GM12878 (cell line): ENCODE results near the gene NCAPH2. TPM values are rescaled to one million over a fixed set of nuclear protein-coding genes. Genes with fewer than 3 reads are reported as not detected.

ENCODE experiments used
- ATAC-seq: fragments of 200-7000 bp; cut with Tn5 transposase; 3 replicates; pipeline ENCODE4 v1.9.1; 2020; ENCODE audit warnings: mild to moderate bottlenecking, moderate library complexity
- BruUV-seq: library from RNA; stranded (reverse); fragments of 400-500 nt; replicated peaks from 2 replicates; lab custom pipeline; 2021; lab: Mats Ljungman, UMichigan
- CTCF ChIA-PET: fragments of 300-600 bp; sonication (Branson Sonifier 250); formaldehyde crosslinking; extraction: SDS; loops from one replicate; lab custom pipeline; 2021; ENCODE audit warnings: inconsistent platforms; lab: Yijun Ruan, JAX
- POLR2A ChIA-PET: fragments of 350-600 bp; formaldehyde crosslinking; extraction: SDS; loops from one replicate; lab custom pipeline; 2021; ENCODE audit warnings: inconsistent platforms; lab: Charles Lee
- RAD21 ChIA-PET: fragments of 300-600 bp; sonication (Branson Sonifier 250); formaldehyde crosslinking; loops from one replicate; lab custom pipeline; 2023; ENCODE audit warnings: antibody characterized with exemption; ENCODE audit not compliant: unreplicated experiment; lab: Charles Lee
- SMC1A ChIA-PET: fragments of 300-600 bp; sonication (Branson Sonifier 250); formaldehyde crosslinking; loops from one replicate; lab custom pipeline; 2023; ENCODE audit not compliant: unreplicated experiment, uncharacterized antibody; lab: Charles Lee
- DNase-seq: peaks from one replicate; pipeline ENCODE4 v3.0.0-alpha.2; 2011; ENCODE audit warnings: low read depth, low spot score
- FAIRE-seq: peaks from 3 replicates; lab custom pipeline; 2011; peaks lifted over from hg19 to GRCh38; lab: Jason Lieb, UNC
- H2AFZ ChIP-seq: 2 replicates; pipeline ENCODE4 v1.6.0; 2011; ENCODE audit warnings: low read depth, low read length, control low read depth; ENCODE audit not compliant: control insufficient read depth
- H3K27ac ChIP-seq: 2 replicates; pipeline ENCODE4 v1.5.1; 2011; ENCODE audit warnings: control low read depth; ENCODE audit not compliant: control insufficient read depth, insufficient read depth
- H3K27me3 ChIP-seq, 2 experiments: replicated peaks in 1 of 2; 2 replicates each; pipeline versions ENCODE4 v1.6.0 to v1.6.1; 2011; ENCODE audit warnings: low read length in 1 of 2; ENCODE audit not compliant: control insufficient read depth in 2 of 2, insufficient read depth in 2 of 2
- H3K36me3 ChIP-seq, 2 experiments: 2 replicates each; pipeline ENCODE4 v1.5.1; 2011; ENCODE audit warnings: low read length in 1 of 2; ENCODE audit not compliant: control insufficient read depth in 2 of 2, insufficient read depth in 2 of 2
- H3K4me1 ChIP-seq: 2 replicates; pipeline ENCODE4 v1.6.1; 2011; ENCODE audit warnings: mild to moderate bottlenecking, low read length, moderate library complexity, mixed read lengths; ENCODE audit not compliant: control insufficient read depth, insufficient read depth
- H3K4me2 ChIP-seq: 2 replicates; pipeline ENCODE4 v1.6.0; 2011; ENCODE audit warnings: control low read depth; ENCODE audit not compliant: control insufficient read depth, insufficient read depth
- H3K4me3 ChIP-seq: fragments of 200-600 bp; sonication (generic); 2 replicates; pipeline ENCODE4 v1.5.1; 2016
- H3K79me2 ChIP-seq: 2 replicates; pipeline ENCODE4 v1.6.0; 2011; ENCODE audit warnings: low read length; ENCODE audit not compliant: control insufficient read depth, insufficient read depth
- H3K9ac ChIP-seq: 2 replicates; pipeline ENCODE4 v1.8.0; 2011; ENCODE audit warnings: low read length, control low read depth, mixed read lengths; ENCODE audit not compliant: control insufficient read depth, insufficient read depth
- H3K9me3 ChIP-seq: replicated peaks from 3 replicates; pipeline ENCODE4 v1.5.1; 2011; ENCODE audit warnings: mild to moderate bottlenecking, low read length; ENCODE audit not compliant: control insufficient read depth, insufficient read depth
- H4K20me1 ChIP-seq: 2 replicates; pipeline ENCODE4 v1.6.0; 2011; ENCODE audit not compliant: control insufficient read depth, insufficient read depth
- GABPA ChIP-seq: IDR thresholded peaks from 2 replicates; pipeline ENCODE4 v1.6.1; 2014; ENCODE audit warnings: antibody characterized with exemption, low read depth, mild to moderate bottlenecking, inconsistent platforms
- HSF1 ChIP-seq: fragments of 150-350 bp; IDR thresholded peaks from 2 replicates; pipeline ENCODE4 v1.6.1; 2014; ENCODE audit warnings: mild to moderate bottlenecking, low read depth, low read length
- IRF3 ChIP-seq: fragments of 450-650 bp; IDR thresholded peaks from 2 replicates; pipeline ENCODE4 v1.6.1; 2014; ENCODE audit warnings: mild to moderate bottlenecking
- MYC ChIP-seq: IDR thresholded peaks from 2 replicates; pipeline ENCODE4 v1.6.1; 2011; ENCODE audit warnings: mild to moderate bottlenecking, low read length, moderate library complexity, inconsistent platforms; ENCODE audit not compliant: insufficient read depth, insufficient replicate concordance, insufficient read length, severe bottlenecking
- NR2F1 ChIP-seq: fragments of 450-650 bp; conservative IDR thresholded peaks from 2 replicates; pipeline ENCODE4 v1.6.1; 2017; ENCODE audit warnings: mild to moderate bottlenecking
- POLR2AphosphoS2 ChIP-seq: IDR thresholded peaks from 2 replicates; pipeline ENCODE4 v1.6.1; 2011; ENCODE audit warnings: low read depth, mild to moderate bottlenecking, low read length, improper control_type of control experiment, moderate library complexity
- POLR2AphosphoS5 ChIP-seq: IDR thresholded peaks from 2 replicates; pipeline ENCODE4 v1.6.1; 2011; ENCODE audit warnings: mild to moderate bottlenecking, low read length, inconsistent platforms
- POU2F2 ChIP-seq: IDR thresholded peaks from 3 replicates; pipeline ENCODE4 v1.6.1; 2011; ENCODE audit warnings: low read depth, mild to moderate bottlenecking, low read length, borderline replicate concordance
- RB1 ChIP-seq: fragments of 450-650 bp; formaldehyde crosslinking; IDR thresholded peaks from 2 replicates; pipeline ENCODE4 v1.6.1; 2017; ENCODE audit warnings: mild to moderate bottlenecking, borderline replicate concordance
- RELA ChIP-seq: fragments of 450-650 bp; IDR thresholded peaks from 2 replicates; pipeline ENCODE4 v1.8.0; 2014; ENCODE audit warnings: borderline replicate concordance; ENCODE audit not compliant: partially characterized antibody
- SIX5 ChIP-seq: IDR thresholded peaks from 2 replicates; pipeline ENCODE4 v1.6.1; 2011; ENCODE audit warnings: mild to moderate bottlenecking, low read depth, low read length, moderate library complexity; ENCODE audit not compliant: severe bottlenecking
- TCF12 ChIP-seq: IDR thresholded peaks from 2 replicates; pipeline ENCODE4 v1.6.1; 2011; ENCODE audit warnings: low read depth, mild to moderate bottlenecking, low read length
- ZBTB4 ChIP-seq: fragments of 450-650 bp; formaldehyde crosslinking; IDR thresholded peaks from 2 replicates; pipeline ENCODE4 v1.4.0; 2022; ENCODE audit warnings: mild to moderate bottlenecking, moderate library complexity
- WGBS: methylation state at CpG from one replicate; pipeline ENCODE4 v1.1.6; 2016; ENCODE audit warnings: low lambda C conversion rate; ENCODE audit not compliant: insufficient replicate concordance, insufficient coverage; ENCODE audit errors: missing lambda C conversion rate; 5-methylcytosine and 5-hydroxymethylcytosine counted together
- in situ Hi-C: fragments of 300-500 bp; cut with MboI; formaldehyde crosslinking; loops from 9 replicates; pipeline ENCODE4 v1.14.3; 2018; ENCODE audit warnings: mixed read lengths
- intact Hi-C: fragments of 100-400 bp; cut with micrococcal nuclease; formaldehyde crosslinking; loops from one replicate; pipeline ENCODE4 v1.14.2; 2022; ENCODE audit not compliant: unreplicated experiment
- polyA plus RNA-seq, 11 experiments: library from polyadenylated mRNA; depleted of rRNA in 4 of 11; unstranded in 6 of 11; stranded (reverse) in 5 of 11; fragments of >200 nt; fragmentation: Nextera tagmentation in 4 of 11; fragmentation: Illumina TruSeq in 1 of 11; extraction: Ambion mirVana in 4 of 11; extraction: Trizol in 1 of 11; gene quantifications; 1 replicate in 1 of 11; 2 replicates in 10 of 11; pipeline versions ENCODE4 v1.2.1 to v1.2.3, GENCODE V29; 2011 to 2016; ENCODE audit warnings: inconsistent platforms in 2 of 11, missing spikeins in 2 of 11, low read depth in 1 of 11
- total RNA-seq, 4 experiments: library from RNA; depleted of rRNA in 3 of 4; stranded (reverse); fragments of >200 nt in 3 of 4; fragmentation: Illumina TruSeq in 1 of 4; extraction: Trizol in 1 of 4; gene quantifications; 2 replicates each; pipeline versions ENCODE4 v1.2.1 to v1.2.3, GENCODE V29; 2013 to 2021
- TF ChIP-seq, protein P1 (sequence below): IDR thresholded peaks from 2 replicates; pipeline ENCODE4 v1.6.1; 2011; ENCODE audit warnings: borderline replicate concordance, low read depth, mild to moderate bottlenecking, moderate library complexity, low read length; ENCODE audit not compliant: insufficient read depth, poor library complexity, severe bottlenecking

The NCAPH2 gene
- total and polyA plus RNA-seq, 10 of the 15 experiments (the other 5 are each of a cell fraction or from before 2014, with no cell fraction given) = 5.0 to 110 (median 59.9) TPM

GRCh38 chr22:50528682-50529415 is 20.8 kb downstream of the NCAPH2 start:
- Histone ChIP-seq H3K36me3 (peaks cover 0 to 3% of the 10 kb centered on the region in 2 experiments; a peak in 3 of 4 replicates), H3K4me3 (peak overlapping the region; percentile 78), H4K20me1 (no peaks in the 10 kb centered on the region), H3K9me3 (no peaks in the 10 kb centered on the region), H3K9ac (peak overlapping the region; percentile 100; the same call in 1 of the 2 replicates), H3K27me3 (no peaks in the 10 kb centered on the region), H3K4me2 (peak overlapping the region; percentile 71), H3K79me2 (peaks cover 76% of the 10 kb centered on the region), H2AFZ (no peak overlapping the region), H3K4me1 (peaks cover 28% of the 10 kb centered on the region), H3K27ac (peak overlapping the region; percentile 100)
- intact Hi-C loops (loop anchor here (5.0 kb wide), 2 partner anchors 33 to 53 kb away; partner anchors contain the start of genes CHKB and SYCE3), in situ Hi-C loops (loop anchor here (5.0 kb wide), 1 partner anchor 93 kb away; no protein-coding TSS in a partner anchor)
- RAD21 ChIA-PET = interaction anchor here (0.7 to 6.3 kb wide), 3 partner anchors 11 to 42 kb away, joined by 3 to 106 read pairs (median 14); partner anchors contain the start of genes LMF2 and NCAPH2
- WGBS = 50% methylated on average over 15 of the region's 15 CpGs
- CTCF ChIA-PET = interaction anchor here (0.9 to 2.4 kb wide), 4 partner anchors 12 to 92 kb away, joined by 3 to 12 read pairs (median 4); no protein-coding TSS in a partner anchor
- DNase-seq = no peak
- no TSS peak for BruUV-seq
- ATAC-seq = no peak
- SMC1A ChIA-PET = interaction anchor here (1.1 to 5.8 kb wide), 4 partner anchors 11 to 92 kb away, joined by 5 to 58 read pairs (median 8); partner anchors contain the start of gene SYCE3
- FAIRE-seq = no peak
- POLR2A ChIA-PET = interaction anchor here (1.4 to 6.5 kb wide), 8 partner anchors 9 to 94 kb away, joined by 3 to 232 read pairs (median 6); partner anchors contain the start of genes KLHDC7B, LMF2, NCAPH2 and SYCE3
- TF ChIP-seq RELA = no peak
- TF ChIP-seq NR2F1 = peak; percentile 63; the same call in 1 of the 2 replicates
- peak; percentile 25; the same call in 1 of the 3 replicates for TF ChIP-seq POU2F2
- TF ChIP-seq POLR2AphosphoS2 = peak; percentile 5; the same call in 1 of the 2 replicates
- no peak for TF ChIP-seq IRF3
- no peak for TF ChIP-seq SIX5
- TF ChIP-seq ZBTB4 (CRISPR knock-in tag) = no peak
- peak; percentile 46; the same call in 1 of the 2 replicates for TF ChIP-seq POLR2AphosphoS5
- TF ChIP-seq RB1 = no peak
- TF ChIP-seq, protein P1, sequence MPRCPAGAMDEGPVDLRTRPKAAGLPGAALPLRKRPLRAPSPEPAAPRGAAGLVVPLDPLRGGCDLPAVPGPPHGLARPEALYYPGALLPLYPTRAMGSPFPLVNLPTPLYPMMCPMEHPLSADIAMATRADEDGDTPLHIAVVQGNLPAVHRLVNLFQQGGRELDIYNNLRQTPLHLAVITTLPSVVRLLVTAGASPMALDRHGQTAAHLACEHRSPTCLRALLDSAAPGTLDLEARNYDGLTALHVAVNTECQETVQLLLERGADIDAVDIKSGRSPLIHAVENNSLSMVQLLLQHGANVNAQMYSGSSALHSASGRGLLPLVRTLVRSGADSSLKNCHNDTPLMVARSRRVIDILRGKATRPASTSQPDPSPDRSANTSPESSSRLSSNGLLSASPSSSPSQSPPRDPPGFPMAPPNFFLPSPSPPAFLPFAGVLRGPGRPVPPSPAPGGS = peak; percentile 48
- TF ChIP-seq MYC = no peak
- TF ChIP-seq TCF12 = no peak
- TF ChIP-seq GABPA = no peak
- TF ChIP-seq HSF1 = no peak
